GM19372 (cell line): Measurements from ENCODE around the gene SSBP2.
"Not testable (repeated sequence)": the region's sequence is repeated elsewhere in the genome, so short reads cannot be mapped to it uniquely, and the experiment has no call there.

Source experiments
- ATAC-seq: cut with Tn5 transposase; IDR thresholded peaks from one replicate; pipeline ENCODE4 v1.9.1; 2021; ENCODE audit warnings: mild to moderate bottlenecking, low read depth, moderate library complexity; ENCODE audit not compliant: unreplicated experiment

SSBP2 gene

DNA sequence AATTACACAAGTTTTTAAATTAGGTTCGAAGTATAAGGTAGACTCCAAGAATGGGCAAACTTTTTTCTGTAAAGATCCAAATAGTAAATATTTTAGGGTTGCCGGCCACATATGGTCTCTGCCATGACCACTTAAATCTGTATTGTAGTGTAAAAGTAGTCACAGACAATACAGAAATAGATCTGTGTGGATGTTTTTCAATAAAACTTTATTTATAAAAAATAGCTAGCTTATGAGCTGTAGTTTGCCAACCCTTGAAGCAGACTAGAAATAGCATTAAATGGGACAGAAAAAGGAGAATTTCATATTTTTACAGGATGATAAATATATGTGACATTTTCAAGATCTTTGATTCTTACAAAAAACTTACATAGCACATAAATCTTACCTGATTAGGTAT lies 262.0 kb downstream of the SSBP2 start:
- ATAC-seq = no peak

DNA sequence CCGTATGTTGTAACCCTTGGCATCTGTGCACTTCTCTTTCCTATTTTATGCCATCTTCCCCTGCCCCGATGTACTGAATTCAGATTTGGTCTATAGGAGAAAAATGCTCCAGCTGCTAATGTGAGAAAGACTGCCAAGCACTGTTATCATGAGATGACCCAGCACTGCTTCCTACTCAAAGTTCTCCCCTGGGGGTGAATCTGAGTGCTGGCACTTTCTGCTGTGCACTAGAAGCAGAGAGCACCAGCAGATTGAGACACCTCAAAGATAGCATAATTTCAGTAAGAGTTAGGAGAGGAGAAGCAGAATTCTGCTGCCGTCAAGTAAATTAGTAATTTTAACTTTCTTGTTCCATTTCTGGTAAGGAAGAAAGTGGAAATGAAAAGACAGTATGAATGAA lies 264.2 kb downstream of the SSBP2 start:
- ATAC-seq = no peak

DNA sequence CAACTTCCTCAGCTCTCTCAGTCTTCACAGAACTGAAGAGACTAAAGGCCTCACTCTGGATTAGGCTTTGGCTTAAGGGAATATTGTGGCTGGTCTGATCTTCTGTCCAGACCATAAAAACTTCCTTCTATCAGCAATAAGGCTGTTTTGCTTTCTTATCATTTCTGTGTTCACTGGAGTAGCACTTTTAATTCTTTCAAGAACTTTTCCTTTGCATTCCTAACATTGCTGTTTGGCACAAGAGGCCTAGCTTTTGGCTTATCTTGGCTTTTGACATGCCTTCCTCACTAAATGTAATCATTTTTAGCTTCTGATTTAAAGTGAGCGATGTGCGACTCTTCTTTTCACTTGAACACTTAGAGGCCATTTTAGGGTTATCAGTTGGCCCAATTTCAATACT lies 268.3 kb downstream of the SSBP2 start:
- no peak for ATAC-seq

DNA sequence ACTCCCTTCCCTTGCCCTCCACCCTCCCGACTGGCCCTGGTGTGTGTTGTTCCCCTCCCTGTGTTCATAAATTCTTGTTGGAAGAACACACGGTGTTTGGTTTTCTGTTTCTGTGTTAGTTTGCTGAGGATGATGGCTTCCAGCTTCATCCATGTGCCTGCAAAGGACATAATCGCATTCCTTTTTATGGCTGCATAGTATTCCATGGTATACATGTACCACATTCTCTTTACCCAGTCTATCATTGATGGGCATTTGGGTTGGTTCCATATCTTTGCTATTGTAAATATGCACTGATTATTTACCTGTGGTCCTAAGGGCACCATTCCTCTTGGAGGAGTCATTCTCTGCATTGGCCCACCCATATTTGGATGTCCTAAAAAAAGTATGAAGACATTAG lies 277.5 kb downstream of the SSBP2 start:
- not testable (repeated sequence) for ATAC-seq

DNA sequence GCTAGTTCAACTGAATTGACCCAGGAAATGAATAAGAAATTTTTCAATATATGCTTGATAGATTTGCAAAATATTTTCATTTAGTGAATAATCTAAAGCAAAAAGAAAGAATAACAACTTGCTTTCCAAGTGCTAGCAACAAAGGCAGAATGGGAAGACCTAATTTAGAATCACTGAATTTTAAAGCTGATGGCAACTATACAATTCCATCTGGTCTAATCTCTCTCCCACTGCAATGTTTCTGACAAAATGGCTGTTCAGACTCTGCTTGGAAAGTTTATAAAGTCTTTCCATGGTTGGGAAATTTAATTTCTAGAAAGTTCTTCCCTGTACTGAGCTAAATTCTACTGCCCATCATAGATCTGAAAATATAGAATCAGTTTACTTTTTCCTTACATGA lies 281.2 kb downstream of the SSBP2 start:
- ATAC-seq = no peak

DNA sequence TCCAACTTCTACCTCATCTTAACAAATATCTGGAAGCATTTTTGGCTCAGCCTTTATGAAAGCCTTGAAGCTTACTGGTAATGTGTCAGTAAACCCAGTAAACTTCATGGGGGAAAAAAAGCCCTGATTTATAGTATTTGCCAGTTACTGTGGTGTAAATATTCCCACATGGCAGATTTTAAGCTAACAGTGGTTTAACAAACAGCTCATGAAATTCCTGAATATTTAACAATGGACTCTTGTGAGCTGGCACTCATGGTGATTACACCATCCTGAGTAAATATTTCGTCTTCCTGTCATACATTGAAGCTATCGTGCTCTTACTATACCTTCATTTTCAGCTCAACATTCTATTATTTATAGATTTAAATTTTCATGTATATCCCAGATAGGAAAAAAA lies 300.0 kb downstream of the SSBP2 start:
- ATAC-seq = no peak

DNA sequence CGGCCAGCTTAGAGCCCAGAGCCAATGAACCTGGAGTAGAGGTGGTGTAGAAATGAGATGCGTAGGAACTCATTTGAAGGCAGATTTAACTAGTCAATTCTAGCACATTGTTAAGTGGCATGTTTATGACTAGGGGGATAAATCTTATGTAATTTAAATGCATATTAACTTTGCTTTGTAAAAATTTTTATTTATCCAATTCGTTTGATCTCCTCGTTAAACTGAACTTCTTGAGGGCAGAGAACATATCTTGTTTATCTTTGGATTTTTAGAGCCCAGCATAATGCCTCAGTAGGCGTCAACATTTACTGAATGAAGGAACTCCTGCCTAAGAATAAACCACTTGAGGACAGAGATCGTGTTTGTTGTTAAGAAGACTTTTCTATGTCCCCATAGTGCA lies 315.9 kb downstream of the SSBP2 start:
- ATAC-seq = no peak

DNA sequence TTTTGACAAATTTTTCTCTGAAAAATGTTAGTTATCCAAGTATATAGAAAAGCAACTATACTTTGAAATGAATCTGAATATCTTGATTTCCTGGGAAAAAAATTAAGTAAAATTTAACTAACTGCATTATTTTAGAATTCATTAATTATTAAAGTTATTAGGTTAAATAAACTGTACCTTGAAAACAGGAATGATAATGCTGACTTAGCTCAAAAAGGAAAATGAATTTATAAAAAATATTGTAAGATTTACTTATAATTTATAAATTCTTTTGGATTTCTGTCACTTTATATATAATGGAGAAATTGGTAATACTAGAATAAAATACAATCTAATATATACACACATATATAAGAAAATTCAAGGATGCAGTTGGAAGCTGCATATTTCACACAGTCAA lies 320.9 kb downstream of the SSBP2 start:
- no peak for ATAC-seq

DNA sequence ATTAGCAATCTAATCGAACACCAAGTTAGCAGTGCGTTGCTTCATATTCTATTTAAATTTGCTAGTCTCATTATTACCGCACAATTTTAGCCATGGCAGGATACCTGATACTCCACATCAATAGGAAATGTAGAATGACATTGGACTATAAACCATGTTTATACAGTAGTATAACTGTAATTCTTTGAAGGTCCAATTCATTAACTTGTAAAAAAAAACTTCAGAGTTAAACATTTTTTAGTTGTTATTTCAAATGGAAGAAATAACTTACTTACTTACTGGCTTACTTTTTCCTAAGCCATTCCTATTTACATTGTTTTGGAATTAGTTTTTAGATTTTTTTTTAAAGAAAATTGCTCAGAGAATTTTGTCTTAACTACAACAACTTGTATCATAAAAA lies 321.5 kb downstream of the SSBP2 start:
- no peak for ATAC-seq

DNA sequence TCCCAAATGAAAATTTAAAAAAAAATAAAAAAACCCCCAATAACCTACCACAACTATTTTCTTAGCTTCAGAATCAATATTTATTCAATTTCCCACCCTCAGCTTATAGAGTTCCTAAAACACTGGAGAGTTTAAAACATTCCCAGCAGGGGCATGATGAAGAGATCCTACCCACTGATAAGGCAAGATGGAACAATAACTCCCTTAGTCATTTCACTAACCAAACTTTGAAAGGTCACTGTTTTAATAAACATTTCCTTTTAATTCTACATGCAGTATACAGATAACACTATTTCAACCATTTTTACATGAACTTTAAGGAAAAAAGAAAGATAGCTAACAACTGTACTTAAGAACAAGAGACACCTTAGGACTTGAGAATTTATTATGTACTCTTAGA lies 322.0 kb downstream of the SSBP2 start:
- ATAC-seq = no peak

DNA sequence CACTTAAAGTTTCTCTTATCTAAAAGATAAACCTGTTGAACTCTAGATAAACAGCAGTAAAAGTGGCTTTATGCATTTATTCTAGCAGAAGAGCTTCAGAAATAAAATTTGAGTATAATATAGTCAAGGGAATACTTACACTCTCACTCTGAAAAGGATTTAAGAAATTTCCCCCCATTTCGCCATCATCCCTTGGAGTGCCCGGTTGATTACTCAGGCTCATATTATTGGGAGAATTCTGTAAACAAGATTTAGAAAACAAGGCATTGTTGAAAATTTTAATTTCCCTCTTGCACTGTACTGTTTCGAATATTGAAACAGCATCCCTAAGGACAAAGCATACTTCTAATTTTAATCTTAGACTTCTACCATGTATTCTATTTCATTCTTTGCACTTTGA lies 322.5 kb downstream of the SSBP2 start:
- no peak for ATAC-seq

DNA sequence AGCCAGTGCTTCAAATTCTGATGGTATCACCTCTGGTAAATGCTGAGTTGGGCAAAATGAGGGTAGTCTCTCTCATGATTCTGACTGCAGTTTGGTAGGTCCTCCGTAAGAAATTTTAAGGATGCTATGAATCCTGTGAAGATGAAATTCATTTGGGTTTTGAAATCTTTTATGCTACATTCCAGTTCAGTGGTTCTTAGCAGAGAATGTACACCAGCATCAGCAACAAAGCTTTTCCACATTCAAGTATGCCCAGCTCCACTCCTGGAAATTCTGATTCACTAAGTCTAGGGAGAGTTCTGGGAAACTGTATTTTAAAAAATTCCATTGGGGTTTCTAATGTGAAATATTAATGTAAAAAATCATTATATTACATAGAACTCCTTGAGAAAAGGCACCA lies 323.3 kb downstream of the SSBP2 start:
- no peak for ATAC-seq

DNA sequence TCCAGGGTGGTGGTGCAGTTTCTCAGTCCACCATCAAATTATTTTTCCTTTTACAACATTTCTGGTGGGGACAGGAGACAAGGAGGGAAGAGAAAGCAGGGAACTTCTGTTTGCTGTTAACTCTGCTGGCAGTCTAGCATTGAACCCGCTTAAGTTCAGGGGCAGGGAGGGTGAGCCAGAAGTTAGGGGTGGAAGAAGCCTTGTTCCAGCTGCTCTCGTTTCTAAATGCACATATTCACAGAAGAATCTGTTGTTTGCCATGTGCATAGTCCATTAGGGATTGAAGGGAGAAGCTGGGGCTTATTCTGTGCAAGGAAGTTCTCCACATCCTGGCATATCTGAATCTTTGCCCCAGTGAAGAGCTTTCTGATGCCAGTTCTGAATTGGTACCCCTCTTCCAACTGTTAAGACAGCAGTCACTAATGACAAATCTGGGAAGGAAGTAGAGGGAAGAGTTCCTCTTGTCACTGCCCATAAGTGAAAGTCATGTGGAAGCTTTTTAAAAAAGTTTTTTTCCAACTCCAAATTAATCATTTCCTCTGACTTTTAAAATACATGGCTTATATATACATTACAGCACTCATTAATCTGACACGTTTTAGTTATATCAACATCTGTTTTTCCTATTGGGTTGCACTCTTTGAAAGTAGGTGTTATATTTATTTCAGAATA lies 324.4 kb downstream of the SSBP2 start:
- ATAC-seq = no peak

DNA sequence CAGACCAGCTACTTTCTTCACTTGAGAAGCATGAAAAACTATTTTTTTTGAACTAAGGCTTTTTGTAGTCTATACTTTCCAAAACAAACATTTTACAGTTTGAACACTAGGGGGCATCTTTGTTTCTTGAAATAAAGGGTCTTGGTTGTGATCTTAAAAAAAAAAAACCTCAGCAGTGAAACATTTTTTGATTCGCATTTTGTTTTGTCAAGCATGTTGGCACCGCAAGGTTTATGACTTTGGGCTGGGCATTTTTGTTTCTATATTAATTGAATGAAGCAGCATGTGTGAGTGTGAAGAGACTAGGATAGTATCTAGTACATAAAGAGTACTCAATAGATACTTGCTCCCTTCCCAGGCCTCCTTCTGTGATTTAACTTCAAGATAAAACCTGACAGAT lies 325.3 kb downstream of the SSBP2 start:
- no peak for ATAC-seq

DNA sequence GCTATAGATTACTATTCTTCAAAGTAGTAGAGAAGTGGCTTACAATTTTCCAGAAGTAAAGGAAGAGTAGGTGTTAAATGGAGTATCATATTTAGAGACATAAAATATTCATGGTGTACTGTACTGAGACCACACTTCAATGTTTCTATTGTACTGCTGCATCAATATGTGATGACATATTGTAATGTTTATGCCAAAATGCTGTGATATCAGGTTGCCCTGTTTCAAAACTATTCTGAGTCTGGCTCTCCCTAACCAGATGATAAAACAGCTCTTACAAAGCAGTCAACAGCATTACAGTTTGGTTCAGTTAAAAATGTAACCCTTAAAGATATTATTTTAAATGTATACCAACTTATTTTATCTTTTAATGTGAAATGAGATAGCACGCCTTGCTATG lies 326.2 kb downstream of the SSBP2 start:
- ATAC-seq = no peak

DNA sequence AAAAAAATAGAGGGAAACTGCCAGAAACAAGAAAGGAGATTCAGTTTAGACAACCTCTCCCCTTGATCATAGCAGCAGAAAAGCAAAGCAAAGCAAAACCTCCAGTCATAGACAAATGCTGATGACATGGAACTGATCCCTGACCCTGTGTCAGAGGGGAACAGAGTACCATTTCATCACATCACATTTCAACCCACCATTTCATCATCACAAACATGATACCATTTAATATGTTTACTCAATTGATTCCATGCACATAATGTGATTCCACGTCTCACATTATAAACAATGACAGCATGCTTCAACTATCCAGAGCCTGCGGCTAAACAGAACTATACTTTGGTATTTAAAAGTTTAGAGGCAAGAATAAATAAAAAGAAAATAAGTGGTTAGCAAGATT lies 328.2 kb downstream of the SSBP2 start:
- ATAC-seq = no peak

DNA sequence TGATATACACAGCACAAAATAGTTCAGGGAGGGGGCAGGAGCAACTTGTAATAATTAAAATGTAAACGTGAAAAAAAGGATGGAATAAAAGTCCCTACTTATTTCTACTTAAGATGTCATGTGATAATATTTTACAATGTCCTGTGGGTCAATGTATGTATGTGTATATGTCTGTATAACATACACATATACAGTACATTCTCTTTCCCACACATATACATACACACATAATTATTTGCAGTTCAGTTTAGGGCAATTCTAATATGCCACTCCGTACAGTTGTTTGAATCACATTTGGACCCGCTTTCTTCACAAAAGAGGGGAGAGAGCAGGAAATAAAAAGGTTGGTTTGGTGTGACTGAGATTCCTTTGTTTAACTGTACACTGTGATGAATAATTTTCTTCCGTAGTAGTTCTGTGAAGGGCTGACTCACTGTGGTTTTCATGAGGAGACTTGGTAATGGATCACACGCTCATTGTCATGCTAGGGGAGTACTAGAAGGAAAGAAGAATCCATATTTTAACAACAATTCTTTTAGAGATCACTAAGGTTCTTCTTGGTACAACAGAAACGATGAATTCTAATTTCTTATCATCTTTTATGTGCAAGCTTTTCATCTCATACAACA lies 330.7 kb downstream of the SSBP2 start:
- ATAC-seq = no peak

DNA sequence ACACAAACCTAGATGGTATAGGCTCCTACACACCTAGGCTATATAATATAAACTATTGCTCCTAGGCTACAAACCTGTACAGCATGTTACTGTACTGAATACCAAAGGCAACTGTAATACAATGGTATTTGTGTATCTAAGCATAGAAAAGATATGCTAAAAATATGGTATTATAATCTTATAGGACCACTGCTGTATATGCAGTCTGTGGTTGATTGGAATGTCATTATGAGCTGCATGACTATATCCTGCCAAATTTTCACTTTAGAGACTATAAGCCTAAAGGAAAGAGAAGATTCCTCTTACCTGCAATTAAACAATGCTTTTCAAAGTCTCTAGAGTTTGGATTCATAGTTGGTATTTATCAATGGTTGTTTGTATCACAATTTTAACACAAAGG lies 332.3 kb downstream of the SSBP2 start:
- ATAC-seq = no peak

DNA sequence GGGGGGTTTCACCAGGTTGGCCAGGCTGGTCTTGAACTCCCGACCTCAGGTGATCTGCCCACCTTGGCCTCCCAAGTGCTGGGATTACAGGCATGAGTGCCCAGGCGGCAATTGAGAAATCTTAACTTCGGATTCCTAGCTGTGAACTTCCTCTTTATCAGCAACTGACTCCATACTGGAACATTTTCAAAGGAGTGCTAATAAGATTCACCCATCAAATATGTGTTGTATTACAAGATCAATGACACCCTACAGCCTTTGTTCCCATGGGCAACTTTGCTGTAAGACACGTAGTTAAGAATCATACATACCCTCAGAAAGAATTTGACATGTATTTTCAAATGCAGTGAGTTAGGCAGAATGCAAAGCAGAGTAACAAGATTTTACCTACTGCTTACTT lies 333.8 kb downstream of the SSBP2 start:
- no peak for ATAC-seq

DNA sequence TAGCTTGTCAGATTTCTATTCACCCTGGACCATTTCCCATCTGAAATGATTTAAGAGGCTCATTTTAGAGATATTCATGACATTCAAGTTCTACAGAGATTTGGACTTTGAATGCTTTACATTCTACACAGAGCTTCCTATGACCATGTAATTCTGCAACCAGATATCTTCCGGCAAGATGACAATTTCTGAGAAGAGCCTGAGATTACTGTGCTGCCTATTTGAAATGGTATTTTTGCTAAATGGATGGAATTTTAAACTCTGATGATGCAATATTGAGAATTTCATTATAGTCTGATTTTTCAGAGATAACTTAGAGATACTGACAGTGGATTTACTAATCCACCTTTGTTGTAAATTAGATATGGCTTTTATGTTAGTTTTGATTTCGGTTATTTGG lies 341.0 kb downstream of the SSBP2 start:
- ATAC-seq = no peak

DNA sequence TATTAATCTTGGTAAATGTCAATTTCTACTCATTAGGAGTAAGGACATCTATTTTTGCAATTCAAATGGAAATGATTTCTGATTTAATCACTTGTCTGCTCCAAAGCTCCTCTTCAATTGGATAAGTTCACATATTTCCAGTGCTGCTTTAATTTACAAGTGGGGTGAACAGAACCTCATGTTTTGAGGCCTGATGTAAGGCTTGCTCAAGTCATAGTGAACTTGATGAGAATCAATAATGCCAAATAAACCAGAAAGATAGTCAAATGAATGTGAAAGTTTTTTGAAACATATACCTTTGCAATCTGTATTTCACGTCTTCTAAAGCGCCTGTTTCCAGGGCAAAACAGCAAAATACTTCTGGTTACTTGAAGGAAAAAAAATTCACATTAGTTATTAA lies 341.5 kb downstream of the SSBP2 start:
- ATAC-seq = no peak

DNA sequence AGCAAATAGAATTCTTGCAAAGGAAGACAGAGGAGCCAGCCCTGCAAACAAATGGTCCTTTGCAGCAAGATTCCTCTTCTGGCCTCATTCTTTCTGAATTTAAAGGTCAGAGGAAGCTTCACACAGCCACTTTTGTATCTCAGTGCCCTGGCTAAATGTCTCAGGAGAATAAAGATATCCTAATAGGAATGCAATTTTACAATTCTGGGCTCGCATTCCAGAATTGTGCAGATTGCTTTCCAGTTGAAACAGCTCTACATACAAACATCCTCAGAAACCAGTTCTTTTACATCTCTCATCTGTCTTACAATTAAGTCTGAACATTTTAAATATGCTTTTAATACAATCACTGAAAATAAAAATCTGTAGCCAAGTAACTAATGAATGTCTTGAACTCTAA lies 342.4 kb downstream of the SSBP2 start:
- ATAC-seq = no peak

DNA sequence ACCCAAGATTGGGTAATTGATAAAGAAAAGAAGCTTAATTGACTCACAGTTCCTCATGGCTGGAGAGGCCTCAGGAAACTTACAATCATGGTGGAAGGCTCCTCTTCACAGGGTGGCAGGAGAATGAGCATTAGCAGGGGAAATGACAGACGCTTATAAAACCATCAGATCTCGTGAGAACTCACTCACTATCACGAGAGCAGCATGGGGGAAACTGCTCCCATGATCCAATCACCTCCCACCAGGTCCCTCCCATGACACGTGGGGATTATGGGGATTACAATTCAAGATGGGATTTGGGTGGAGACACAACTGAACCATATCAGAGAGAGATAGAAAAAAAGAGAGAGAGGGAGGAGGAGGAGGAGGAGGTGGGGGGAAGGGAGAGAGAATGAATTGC lies 343.1 kb downstream of the SSBP2 start:
- not testable (repeated sequence) for ATAC-seq
